ENCODE measurements around the gene CEP55.

Gene CEP55

DNA sequence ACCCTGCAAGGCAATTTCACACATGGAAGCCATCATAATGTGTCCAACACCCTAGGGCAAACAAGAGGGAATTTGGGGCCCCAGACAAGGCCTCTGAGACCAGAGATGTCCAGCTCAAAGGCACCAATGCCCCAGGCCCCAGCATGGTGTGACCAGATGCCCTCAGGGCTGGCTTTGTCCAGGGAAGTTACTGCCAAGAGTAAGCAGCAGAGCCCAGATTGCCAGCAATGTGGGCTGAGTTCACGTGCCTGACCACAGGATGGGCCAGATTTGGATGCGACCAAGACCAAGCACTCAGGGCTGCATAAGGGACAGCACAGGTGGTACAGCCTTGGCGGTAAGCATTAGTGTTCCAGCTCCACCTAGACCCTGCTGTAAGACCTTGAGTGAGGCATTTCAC, 27.0 kb upstream of the CEP55 start:
- no peak for DNase-seq (ENCODE audit: low read depth in 2 of 2)

DNA sequence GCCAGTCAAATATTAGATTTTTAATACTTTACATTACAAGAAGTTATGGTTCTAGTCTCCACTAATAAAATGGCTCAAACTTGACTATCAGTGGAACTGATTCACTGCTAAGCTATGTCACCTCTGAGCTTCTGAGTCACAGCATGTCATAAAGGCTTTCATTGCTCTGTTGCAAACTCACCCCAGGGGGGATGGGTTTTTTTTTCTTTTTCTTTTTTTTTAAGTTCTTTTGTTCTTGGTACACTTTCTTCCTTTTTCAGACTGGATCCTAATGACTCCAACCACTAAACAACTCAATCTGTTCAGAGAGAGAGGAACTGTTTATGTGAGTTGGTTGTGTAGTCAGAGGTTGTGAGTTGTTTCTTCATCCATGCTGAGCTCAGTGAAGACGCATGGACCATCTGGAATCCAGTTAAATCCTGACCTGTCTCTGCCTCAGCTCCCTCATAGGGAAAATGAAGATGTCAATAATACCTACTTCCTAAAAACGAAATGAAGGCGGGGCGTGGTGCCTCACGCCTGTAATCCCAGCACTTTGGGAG, 25.2 kb upstream of the CEP55 start:
- DNase-seq (ENCODE audit: low read depth in 2 of 2): no peak

GRCh38 chr10:93473161-93473560, 23.3 kb upstream of the CEP55 start:
- no peak for DNase-seq (ENCODE audit: low read depth in 2 of 2)

GRCh38 chr10:93473804-93474472, 22.5 kb upstream of the CEP55 start:
- no peak for DNase-seq (ENCODE audit: low read depth in 2 of 2)

DNA sequence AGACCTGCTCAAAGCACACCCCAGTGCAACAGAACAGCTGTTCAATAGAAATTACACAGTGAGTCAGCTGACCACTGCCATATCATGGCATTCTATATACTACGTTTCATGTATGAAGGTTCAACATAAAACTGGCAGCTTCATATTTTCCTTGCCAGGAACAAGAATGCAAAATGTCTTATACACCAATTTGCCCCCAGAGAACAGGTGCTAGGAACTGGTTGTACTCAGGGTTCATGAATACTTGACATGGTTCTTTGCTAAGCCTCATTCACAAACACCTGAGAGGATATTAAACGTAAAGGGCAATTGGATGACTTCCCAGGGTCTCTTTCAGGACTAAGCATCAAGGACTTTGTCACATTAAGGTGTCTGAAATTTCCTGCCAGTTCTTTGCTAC, 21.2 kb upstream of the CEP55 start:
- no peak for DNase-seq (ENCODE audit: low read depth in 2 of 2)

DNA sequence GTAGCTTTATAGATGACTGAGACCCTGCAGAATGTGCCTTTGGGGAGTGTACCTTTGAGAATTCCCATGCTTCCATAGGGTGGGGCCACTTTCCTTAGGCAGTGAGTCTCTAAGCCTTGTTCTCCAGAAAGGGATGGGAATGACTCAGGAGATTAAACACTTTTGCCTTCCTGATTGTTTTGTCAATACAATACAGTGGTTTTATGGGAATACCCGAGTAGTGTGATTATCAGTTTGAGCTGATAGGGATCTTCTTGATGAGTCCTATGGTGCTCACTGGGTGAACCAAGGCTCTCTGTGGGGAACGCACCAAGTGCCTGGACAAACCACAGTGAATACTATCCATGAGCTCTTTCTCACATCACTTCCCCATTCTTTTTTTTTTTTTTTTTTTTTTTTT, 20.5 kb upstream of the CEP55 start:
- no peak for DNase-seq (ENCODE audit: low read depth in 2 of 2)

DNA sequence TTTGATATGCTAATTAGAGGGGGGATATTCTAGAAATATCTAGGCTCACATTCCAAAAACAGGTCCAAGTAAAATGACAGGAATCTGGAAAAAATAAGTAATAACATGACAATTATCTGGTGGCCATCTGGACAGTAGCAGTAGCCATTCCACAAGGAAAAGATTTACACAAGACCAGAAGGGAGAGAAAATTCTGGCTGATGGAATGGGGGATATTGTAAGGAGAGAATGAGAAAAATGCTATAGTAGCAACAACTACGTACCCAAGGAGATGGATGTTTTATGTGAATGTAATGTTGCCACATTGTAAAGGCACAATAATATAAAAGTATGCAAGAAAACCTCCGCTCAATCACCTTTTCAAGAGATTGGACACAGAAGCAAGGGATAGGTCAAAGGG, 19.7 kb upstream of the CEP55 start:
- no peak for DNase-seq (ENCODE audit: low read depth in 2 of 2)

GRCh38 chr10:93478873-93479272, 17.5 kb upstream of the CEP55 start:
- no peak for DNase-seq (ENCODE audit: low read depth in 2 of 2)

- DNase-seq (ENCODE audit: low read depth in 2 of 2): no peak
Observed at GRCh38 chr10:93481637-93482144, 14.7 kb upstream of the CEP55 start.

GRCh38 chr10:93482145-93482834, 14.1 kb upstream of the CEP55 start, which contains the start of gene MYOF:
Gene MYOF, minus strand, starts transcription at chr10:93482334. Its CDS starts 140 bp downstream, at chr10:93482194.
- peak in 1 of 2 donors; percentile 25 for DNase-seq (ENCODE audit: low read depth in 2 of 2)

DNA sequence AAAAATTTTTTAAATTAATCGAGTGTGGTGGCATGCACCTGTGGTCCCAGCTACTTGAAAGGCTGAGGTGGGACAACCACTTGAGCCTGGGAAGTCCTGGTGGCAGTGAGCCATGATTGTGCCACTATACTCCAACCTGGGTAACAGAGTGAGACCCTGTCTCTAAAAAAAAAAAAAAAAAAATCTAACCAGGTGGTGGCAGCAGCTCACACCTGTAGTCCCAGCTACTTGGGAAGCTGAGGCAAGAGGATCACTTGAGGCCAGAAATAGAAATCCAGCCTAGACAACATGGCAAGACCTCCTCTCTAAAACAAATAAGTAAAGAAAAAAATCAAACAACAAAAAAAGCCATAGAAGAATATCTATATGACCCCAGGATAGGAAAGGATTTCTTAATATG, 10.7 kb upstream of the CEP55 start:
- DNase-seq (ENCODE audit: low read depth in 2 of 2): no peak

DNA sequence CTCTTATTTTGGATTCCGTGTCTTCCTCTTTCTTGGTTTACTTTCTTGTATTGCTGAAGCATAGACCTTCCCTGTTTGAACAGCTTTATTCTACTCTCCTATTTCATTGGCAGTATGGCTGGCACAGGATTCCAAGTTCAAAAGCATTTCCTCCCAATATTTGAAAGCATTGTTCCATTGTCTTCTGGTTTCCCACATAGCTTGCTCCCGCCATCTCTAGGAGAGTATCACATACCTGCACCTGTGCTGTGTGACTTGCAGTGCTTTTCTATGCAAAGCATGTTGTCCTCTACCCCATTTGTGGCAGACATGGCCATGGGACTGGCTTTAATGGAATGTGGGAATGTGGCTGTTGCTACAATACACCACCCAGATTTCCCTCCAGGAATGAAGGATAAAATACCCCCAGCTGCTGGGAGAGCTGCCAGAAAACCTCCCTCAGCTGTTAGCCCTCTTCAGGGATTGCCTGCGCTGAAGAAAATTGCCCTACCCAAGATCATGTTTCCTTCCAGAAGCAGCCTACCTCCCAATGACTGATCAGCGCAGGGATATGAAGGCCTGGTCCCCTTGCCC, 7.4 kb upstream of the CEP55 start:
- DNase-seq (ENCODE audit: low read depth in 2 of 2): no peak

- no peak for DNase-seq (ENCODE audit: low read depth in 2 of 2)
Observed at GRCh38 chr10:93491602-93492121, 4.8 kb upstream of the CEP55 start.

DNA sequence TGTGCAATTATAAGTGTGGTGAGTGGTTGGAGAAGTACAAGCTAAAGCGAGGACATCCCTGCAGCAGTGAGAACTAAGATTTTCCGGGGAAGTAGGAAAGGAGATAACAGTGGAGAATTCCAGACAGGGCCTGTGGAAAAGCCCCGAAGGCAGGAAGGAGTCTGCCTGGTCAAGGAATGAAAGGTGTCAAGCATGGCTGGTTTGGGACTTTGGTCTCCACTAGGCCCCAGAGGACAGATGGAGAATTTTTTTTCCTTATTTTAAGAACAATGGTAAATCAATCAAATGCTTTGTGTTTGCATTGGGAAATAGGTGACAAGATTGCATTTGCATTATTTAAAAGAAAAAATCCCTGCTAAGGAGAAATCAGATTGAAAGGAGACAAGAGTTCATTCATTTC, 3.2 kb upstream of the CEP55 start:
- no peak for DNase-seq (ENCODE audit: low read depth in 2 of 2)

- no peak for DNase-seq (ENCODE audit: low read depth in 2 of 2)
Observed at GRCh38 chr10:93494494-93494893, 1.9 kb upstream of the CEP55 start.

GRCh38 chr10:93495654-93496321, 624 bp upstream of the CEP55 start:
- no peak for DNase-seq (ENCODE audit: low read depth in 2 of 2)

DNA sequence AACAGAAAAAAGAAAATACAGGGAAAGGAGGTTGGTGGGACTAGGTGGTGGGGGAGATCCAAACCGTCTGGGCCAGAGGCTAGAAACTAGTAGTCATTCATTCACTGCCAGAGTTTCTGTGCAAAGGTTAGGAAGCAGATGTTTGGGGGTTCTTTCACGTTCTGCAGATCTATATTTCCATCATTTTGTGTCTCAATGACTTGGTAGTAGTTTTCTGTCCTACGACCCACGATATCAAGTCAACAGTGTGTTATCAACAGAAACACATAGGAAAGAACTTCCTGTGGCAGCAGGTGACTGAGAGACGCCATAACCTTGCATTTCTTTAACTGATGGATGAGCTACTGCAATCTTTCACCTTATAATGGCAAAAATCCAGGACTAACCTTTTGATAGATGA, 1.8 kb downstream of the CEP55 start:
- no peak for DNase-seq (ENCODE audit: low read depth in 2 of 2)

GRCh38 chr10:93501650-93502049, 5.2 kb downstream of the CEP55 start:
- DNase-seq (ENCODE audit: low read depth in 2 of 2): no peak

- no peak for DNase-seq (ENCODE audit: low read depth in 2 of 2)
Observed at GRCh38 chr10:93503075-93503474, 6.7 kb downstream of the CEP55 start.

GRCh38 chr10:93505075-93505474, 8.7 kb downstream of the CEP55 start:
- DNase-seq (ENCODE audit: low read depth in 2 of 2): no peak

GRCh38 chr10:93509816-93510215, 13.4 kb downstream of the CEP55 start:
- DNase-seq (ENCODE audit: low read depth in 2 of 2): no peak

DNA sequence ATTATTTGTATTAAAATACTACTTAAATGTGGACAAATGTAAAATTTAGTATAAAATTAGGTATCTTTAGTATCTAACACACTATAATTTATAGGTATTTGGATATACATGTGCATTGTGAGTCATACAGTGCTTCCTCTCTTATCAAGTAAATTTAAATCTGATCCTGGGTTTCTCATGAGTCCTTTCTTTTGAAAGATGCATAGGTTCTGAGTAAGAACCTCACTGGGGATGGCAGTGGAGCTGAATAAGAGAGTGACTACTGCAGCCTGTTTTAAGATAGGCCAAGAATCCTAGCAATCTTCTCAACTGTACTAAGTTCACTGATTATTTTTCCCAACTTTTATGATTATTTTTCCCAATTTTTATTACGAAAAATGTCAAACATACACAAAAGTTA, 16.2 kb downstream of the CEP55 start:
- no peak for DNase-seq (ENCODE audit: low read depth in 2 of 2)

Data from stimulated activated CD8-positive, alpha-beta memory T cell treated with anti-CD3 and anti-CD28 coated beads, Interleukin-7, amount 100 ng/mL, for 1 hour (primary cell).